GM18868 (cell line): ENCODE results near the gene PANX3.

Source experiments
- ATAC-seq: cut with Tn5 transposase; IDR thresholded peaks from one replicate; pipeline ENCODE4 v1.9.1; 2021; ENCODE audit warnings: mild to moderate bottlenecking, moderate library complexity; ENCODE audit not compliant: unreplicated experiment

PANX3 gene

DNA sequence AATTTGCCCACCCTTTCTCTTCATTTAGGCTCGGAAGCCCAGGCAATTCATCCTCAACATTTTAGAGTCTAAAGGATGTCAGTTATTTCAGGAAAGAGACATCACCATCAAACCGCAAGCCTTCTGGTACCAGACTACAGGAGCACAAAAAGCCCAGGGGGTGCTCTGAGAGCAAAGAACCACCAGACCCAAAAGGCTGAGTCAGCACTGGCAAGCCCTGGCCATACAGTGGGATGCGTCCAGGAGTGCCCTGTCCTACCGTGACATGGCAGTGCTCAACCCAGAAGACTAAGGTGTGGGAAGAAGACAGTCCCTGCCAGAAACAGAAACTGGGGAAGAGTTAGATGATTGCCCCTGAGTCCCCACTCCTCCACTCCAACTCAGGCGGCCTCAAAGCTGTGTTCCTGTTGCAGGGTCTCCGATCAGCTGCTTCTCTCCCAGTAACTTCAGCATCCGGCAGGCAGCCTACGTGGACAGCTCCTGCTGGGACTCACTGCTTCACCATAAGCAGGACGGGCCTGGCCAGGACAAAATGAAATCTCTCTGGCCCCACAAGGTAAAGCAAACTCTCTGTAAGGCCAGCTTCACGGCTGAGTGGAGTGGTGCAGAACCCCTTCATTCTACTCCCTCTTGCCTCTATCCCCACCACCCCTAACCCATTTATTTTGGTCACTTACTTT lies 1.5 kb downstream of the PANX3 start:
- ATAC-seq: no peak

DNA sequence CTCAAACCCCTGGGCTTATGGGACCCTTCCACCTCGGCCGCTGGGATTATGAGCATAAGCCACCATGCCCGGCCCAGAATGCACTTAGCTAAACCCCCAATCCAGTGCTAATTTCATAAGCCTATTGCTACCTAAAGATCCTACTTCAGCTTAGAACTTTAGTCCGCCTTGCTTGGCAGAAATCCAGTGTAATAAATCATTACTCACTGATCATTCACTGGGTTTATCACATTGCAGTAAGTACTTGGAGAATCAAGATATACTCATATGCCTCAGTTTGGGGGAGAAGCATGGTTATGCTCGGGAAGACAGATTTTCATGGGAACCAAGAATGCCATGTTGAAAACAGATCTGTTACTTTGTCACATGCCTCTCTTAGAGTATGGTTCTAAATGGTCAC lies 7.6 kb downstream of the PANX3 start:
- no peak for ATAC-seq

DNA sequence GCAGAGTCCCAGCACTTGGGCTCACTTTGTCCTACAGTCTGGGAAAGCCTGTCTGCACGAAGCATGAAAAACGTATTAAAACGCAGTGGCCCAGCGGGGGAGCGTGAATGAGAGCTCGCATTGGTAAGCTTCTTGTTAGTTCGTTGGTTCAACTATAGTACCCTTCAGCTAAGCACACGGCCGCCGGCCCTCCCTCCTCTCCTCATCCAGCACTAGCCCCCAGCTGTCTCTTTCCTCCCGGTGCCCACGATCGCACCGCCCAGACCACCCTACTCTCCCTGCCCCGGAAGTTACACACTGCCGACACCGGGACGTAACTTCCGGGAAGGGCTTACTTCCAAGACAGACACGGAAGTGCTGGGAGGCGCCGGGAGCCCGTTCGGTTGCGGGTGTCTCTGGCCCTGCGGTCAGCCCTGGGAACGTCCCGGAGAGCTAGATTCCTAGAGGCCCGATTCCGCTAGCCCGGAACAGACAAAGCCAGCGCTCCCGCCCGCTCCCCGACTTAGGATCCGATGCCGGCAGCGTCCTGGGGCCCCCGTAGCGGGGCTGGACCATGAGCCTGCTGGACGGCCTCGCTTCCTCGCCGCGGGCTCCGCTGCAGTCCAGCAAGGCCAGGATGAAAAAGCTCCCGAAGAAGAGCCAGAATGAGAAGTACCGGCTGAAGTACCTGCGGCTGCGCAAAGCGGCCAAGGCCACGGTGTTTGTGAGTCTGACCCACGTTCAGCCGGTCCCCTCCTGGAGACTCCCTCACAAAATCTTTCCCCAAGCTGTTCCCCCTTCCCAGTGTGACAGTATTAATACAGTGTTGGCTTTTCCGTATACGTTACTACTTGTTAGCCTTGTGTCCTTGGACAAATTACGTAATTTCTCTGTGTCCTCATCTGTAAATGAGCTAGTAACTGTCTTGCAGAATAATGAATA lies 11.6 kb downstream of the PANX3 start, which contains the start of gene TBRG1:
TBRG1 (plus strand) TSS at position 334 of the 921 bp plus-strand sequence; CDS start at position 554, 220 bp downstream.
- peak; percentile 98 for ATAC-seq

DNA sequence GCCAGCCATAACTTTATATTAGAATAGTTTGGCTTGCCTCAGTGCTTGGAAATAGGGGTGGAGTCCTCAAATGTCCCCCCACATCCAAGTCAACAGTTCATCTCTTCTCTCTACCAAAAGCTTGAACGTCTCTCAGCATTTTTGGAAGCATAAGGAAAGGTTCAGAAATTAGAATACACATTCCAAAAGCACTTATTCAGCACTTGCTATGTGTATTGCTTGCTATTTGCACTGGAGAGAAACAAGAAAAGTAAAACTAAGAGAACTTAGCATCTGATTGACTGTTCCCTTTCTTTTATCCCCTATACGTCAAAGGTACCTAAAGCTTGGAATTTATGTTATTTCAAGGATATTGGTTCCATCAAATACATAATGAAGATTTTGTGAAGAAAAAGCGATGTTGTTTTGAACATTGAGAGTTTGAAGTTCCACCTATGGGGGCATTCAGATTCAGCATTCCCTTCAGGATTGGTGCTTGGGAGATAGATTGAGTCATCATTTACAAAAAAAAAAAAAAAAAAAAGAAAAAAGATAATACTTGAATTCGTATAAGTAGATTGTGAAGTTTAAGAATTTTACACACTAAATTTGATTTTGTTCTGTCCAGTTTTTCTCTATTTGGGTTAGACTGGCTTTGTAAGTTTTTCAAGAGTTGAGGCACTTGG lies 12.8 kb downstream of the PANX3 start:
- no peak for ATAC-seq

DNA sequence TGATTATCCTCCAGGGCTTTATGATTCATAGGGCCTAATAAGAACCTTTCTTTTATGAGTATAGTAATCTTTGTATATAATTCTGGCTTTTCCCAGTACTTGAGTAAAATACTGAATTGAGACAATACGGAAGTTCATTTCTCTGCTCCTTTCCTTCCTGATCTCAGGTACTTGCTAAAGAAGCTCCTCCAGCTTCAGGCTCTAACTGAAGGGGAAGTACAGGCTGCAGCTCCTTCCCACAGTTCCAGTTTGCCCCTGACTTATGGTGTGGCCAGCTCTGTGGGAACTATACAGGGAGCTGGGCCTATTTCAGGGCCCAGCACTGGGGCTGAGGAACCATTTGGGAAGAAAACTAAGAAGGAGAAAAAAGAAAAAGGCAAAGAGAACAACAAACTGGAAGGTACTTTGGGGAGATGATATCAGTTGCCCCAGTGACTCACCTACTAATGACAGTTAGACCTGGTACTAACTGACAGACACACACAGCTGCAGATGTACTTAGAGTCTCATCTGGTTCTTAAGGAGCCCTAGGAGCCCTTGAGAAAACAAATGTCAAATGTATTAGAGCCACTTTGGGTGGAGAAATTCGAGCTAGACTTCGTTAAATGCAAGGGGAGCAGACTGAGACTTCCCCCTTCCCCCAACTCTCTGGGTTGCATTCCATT lies 14.4 kb downstream of the PANX3 start:
- ATAC-seq: no peak

DNA sequence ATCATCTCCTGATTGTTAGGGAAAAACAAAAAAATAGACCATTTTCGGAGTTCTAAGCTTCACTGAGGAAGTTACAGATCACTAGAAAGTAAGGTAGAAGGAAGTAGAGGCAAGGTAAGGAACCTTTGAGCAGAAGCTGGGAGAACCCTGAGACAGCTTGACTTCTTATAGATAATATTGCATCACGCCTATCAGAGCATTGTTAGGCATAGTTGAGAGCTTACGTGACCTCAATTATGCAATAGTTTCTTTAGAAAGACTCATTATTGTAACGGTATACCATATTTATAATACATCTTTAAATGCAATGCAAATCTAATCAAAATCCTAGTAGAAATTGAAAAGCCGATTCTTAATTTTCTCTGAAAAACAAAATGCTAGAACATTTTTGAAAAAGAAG lies 16.3 kb downstream of the PANX3 start:
- ATAC-seq: no peak

DNA sequence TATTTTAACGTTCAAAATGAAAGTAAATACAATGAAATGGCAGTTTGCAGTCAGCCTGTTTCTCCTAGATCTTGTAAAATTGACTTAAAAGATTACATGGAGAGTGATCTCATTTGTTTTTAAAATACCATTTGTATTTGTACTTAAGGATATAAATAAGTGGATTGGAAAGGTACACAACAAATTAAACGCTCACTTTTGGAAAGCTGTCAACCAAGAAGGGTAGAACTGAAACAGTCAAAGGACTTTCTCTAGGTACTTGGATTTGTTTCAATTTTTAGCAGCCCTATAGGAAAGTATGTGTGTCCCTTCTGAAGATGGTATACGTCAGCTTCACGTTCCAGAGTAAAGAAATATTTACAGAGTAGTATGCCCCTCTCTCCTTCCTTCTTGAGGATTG lies 18.7 kb downstream of the PANX3 start:
- ATAC-seq: no peak

DNA sequence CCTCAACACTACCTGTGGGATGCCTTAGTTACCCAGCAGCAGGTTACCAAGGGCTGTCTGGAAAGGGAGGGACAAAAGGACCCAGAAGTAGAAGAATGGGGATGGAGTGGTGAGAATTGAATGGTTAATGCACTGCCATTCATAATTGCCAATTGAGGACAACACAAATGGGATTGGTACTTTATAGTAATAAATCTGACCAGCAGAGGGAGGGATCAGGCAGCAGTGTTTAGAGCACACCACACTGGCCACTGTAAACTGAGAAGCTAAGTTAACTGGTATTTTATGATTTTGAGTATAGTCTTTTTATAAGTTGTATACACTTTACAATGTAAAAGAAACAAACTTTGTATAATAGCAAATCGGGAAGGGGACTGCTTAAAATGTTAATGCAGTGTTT lies 22.1 kb downstream of the PANX3 start:
- no peak for ATAC-seq

DNA sequence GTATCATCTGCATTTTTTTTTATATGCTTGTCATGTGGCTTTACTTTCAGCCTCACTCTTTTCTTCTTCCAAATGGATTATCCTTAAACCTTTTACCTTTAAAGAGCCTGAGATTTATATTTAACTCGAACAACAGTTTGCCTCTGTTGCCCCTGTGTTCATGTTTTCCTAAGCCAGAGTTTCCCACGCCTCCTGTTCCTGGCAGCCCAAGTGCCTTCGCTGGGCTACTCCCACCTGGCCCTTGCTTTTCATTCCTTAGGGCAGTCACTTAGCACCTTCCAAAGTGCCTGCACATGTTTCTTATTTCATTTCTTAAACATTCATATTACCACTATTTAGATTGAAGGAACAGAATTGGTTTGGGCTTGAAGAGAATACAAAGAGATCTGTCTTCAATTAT lies 24.7 kb downstream of the PANX3 start:
- no peak for ATAC-seq

DNA sequence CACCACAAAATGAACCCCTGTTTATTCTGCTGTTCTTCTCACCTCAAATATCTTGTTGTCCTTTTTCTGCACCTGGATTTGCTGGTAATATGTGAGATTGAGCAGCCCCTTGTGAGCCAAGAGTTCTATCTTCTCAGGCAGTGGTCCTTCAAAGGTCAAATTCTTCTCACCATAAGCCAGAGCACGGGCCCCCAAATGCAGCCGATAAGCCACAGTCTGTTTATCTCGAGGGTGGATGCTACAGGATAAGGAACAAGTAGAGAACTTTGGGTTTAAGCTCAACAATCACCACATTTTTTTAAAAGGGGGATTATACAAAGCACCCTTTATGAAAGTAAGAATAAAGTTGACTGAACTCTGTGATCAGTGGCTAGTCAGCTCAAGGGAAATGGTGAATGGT lies 27.3 kb downstream of the PANX3 start:
- no peak for ATAC-seq

DNA sequence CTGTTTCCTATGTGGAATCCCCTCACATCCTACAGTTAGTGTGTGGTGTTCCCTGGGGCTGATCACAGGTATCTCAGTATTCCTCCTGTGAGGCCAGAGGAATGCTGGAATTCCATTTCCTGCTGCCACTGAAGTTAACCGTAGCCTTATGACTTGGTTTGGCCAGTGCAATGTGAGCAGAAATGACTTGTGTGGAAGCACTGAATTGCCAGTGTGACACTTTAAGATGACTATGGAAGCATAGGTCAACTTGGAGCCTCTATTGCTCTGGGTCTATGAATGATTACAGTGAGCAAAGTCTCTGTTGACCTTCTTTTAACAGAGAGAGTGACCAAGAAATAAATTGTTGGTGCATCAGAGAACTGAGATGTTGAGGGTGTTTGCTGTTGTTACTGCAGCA lies 28.0 kb downstream of the PANX3 start:
- no peak for ATAC-seq

DNA sequence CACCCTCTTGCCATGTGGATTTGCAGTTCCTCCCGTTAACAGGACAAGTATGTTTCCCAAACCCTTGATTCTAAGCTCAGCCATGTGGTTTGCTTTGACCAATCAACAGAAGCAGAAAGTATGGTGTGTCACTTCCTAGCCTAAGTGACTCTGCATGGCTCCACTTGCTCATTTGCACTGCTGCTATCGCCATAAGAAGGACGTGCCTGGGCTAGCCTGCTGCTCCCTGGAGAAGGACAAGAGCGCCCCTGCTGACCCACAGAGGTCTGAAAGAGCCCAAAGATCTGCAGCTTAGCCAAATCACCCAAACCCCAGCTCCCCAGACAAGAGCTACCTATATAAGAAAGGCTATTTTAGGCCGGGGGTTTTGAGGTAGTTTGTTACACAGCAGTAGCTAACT lies 29.4 kb downstream of the PANX3 start:
- no peak for ATAC-seq

DNA sequence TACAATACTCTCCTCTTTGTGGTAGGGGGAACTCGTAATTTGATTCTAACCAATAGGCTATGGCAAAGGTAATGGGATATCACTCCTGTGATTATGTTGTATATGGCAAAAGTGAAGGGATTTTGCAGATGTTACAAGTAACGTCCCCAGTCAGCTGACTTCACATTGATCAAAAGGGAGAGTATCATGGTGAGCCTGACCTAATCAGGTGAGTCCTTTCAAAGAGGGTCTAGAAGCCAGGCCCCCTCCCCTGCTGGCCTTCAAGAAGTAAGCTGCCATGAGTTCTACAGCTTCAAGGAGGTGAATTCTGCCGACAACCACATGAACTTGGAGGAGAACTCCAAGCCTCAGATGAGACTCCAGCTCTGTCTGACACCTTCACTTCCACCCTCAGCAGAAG lies 31.4 kb downstream of the PANX3 start:
- no peak for ATAC-seq

DNA sequence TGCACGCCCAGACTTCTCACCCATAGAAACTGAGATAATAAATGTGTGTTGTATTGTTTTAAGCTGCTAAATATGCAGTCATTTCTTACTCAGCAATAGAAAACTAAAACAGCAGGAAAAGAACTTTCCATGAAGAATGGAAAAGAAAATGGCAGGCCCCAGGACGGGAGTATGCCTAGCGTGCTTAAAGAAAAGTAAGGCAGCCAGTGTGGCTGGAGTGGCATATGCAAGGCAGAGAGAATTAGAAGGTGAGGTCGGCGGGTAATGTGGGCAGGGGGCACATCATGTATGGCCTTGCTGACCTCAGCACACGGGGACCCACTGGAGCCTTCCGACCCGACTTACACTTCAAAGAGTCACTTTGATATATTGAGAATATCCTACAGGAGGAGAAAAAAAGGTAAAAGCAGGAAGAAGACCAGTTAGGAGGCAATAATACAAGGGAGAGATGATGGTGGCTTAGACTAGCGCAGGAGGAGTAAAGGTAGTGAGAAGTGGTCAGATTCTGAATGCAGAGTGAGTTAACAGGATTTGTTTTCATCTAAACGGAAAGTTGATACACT lies 31.9 kb downstream of the PANX3 start:
- no peak for ATAC-seq

DNA sequence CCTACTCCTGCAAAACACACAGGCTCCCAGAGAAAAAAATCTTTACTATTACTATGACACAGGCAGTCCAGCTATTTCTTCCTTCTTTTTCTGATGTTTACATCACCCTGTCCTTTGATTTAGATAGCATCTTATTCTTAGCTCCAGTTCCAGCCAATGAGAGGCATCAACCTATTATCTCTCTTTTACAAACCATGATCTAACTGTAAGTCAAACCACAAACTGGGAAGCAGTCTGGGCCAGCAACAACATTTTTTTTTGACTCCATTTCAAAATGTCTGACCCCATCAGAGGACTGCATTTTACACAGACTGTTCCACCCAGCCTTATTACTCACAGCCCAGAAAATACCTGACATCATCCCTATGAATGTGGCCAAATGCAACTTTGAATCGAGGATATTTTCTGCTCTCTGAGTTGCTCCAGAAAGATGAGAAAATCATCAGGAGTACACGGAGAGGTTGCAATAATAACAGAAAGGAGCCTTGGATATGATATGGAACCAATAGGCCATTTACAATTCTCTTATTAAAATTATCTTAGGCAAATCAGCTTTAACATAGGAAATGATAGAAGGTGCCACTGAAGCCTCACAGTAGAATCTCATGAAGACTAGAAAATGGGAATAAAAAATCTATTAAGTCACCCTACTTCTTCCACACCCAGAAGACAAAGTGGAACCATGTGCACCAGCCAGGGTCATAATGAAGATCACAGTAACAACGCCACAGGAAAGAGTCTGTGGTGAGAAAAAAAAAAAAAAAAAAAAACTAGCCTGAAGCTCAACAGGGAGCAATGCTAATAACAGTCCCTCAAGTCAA lies 32.6 kb downstream of the PANX3 start:
- ATAC-seq: no peak

DNA sequence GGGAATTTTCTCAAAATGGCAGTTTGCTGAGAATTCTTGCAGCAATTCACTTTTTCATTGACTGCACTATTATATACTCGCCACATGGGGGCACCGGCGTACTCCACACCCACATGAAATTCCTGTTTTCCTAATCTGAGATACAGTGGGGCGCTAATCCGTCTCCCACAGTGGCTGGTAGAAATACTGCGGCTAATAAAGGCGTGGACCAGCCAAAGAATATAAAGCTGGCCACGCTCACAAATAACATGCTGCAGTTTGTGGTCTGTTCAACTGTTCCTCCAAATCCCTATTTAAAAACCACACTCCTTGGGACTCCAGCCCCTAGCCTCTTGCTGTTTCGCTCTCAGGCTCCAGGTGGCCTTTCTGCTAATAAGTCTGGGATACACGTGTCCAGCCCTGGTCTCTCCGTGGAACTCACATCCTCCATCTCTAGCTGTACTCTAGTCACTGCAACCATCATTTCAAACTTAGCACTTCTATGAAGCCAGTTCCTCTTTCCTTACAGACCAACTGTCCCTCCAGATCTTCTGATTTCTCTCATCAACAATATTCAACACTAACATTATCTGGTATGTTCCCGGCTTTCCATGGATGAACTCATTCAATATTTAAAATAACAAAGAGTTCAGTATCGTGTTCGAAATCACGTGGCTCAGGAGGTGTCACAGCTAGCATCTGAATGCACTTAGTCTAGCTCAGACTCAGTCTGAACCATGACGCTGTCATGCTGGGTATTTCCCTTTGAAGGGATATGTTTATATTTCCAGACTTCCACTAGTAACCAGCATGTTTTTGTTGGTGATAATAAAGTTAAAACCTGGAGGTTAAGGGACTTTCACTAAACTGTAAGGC lies 33.4 kb downstream of the PANX3 start:
- peak; percentile 50 for ATAC-seq

DNA sequence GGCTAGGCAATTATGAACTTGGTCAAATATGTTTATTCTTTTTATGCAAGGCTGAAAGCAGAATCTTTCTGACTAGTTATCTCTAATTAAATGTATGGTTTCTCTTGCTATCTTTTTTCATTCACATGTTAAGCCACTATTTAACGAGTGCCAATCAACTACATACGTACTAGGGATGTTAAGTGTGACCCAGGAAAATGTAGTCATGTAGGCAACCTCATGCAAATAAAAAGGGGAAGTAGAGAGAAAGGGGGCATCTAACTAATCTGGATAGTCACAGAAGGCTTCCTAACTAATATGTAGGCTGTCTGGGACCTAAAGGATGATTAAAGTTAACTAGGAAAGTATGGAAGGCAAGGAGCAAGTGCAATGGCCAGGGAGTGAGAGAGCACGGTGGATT lies 34.9 kb downstream of the PANX3 start:
- peak; percentile 80 for ATAC-seq

DNA sequence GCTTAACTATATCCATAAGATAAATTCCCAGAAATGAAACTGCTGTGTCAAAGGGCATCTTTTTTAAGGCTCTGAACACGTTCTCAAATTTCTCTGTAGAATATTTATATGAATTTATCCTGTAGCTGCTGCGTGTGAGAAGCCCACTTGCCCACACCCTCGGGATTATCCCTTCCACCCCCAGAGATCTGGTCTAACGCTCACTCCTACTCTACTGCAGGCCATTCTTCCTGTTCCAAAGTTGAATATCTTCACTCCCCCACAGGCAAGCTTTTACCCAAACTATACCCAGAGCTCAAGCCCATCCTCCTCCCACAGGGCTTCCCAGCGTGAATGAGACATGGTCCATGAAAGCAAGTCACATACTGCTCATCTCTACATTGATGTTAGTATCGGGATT lies 37.4 kb downstream of the PANX3 start:
- no peak for ATAC-seq
